Prostate gland (tissue), 2 donors: ENCODE results near the gene UBE2J1. TPM values are rescaled to one million over a fixed set of nuclear protein-coding genes. Genes with fewer than 3 reads are reported as not detected.

Source experiments
- DNase-seq: peaks from one replicate; pipeline ENCODE4 v3.0.0-alpha.2; 2019; ENCODE audit warnings: low spot score
- H3K27ac ChIP-seq, 2 donors: fragments of 200-600 bp; sonication (generic); 2 replicates each; pipeline ENCODE4 v1.5.1; 2017 to 2019
- H3K27me3 ChIP-seq: fragments of 200-600 bp; sonication (generic); replicated peaks from 2 replicates; pipeline ENCODE4 v1.5.1; 2019; ENCODE audit not compliant: insufficient read depth
- H3K36me3 ChIP-seq, 2 donors: fragments of 200-600 bp; sonication (generic); 1 replicate in 1 of 2; 2 replicates in 1 of 2; pipeline versions ENCODE4 v1.5.1 to v1.8.1; 2017 to 2019
- H3K4me1 ChIP-seq: fragments of 200-600 bp; sonication (generic); replicated peaks from 2 replicates; pipeline ENCODE4 v1.5.1; 2019
- H3K4me3 ChIP-seq, 2 donors: fragments of 200-600 bp; sonication (generic); 2 replicates each; pipeline ENCODE4 v1.5.1; 2017 to 2019
- H3K9me3 ChIP-seq: fragments of 200-600 bp; sonication (generic); 2 replicates; pipeline ENCODE4 v1.5.1; 2017
- CTCF ChIP-seq, 4 experiments: fragments of 200-600 bp in 2 of 4; fragments of 450-650 bp in 2 of 4; sonication (generic) in 2 of 4; IDR thresholded peaks; 1 replicate in 3 of 4; 2 replicates in 1 of 4; pipeline ENCODE4 v1.5.1; 2016 to 2019; ENCODE audit warnings: antibody characterized with exemption in 4 of 4, mild to moderate bottlenecking in 2 of 4, moderate library complexity in 2 of 4
- POLR2A ChIP-seq: fragments of 450-650 bp; IDR thresholded peaks from one replicate; pipeline ENCODE4 v1.6.1; 2016; ENCODE audit warnings: antibody characterized with exemption, mild to moderate bottlenecking
- POLR2AphosphoS5 ChIP-seq: sonication (generic); formaldehyde crosslinking; IDR thresholded peaks from one replicate; pipeline ENCODE4 v1.6.1; 2017; ENCODE audit warnings: antibody characterized with exemption
- WGBS: methylation state at CpG from one replicate; pipeline ENCODE4 v1.1.5; 2018; 5-methylcytosine and 5-hydroxymethylcytosine counted together
- intact Hi-C: fragments of 100-400 bp; cut with DNase I; formaldehyde crosslinking; loops from one replicate; pipeline ENCODE4 v1.14.2; 2022
- total RNA-seq, 2 donors: library from RNA; depleted of rRNA; stranded (reverse); fragments of >200 nt; gene quantifications; one replicate each; pipeline ENCODE4 v1.1.0, GENCODE V29; 2016

Gene UBE2J1
- total RNA-seq, 2 donors from 2014 or later, result 31.7 to 98.4 TPM

GRCh38 chr6:89290401-89291155 is 61.9 kb downstream of the UBE2J1 start:
- Histone ChIP-seq H3K9me3 (no peaks in the 10 kb centered on the region), H3K27ac (no peak overlapping the region), H3K4me1 (no peaks in the 10 kb centered on the region), H3K27me3 (no peaks in the 10 kb centered on the region), H3K36me3 (no peaks in the 10 kb centered on the region), H3K4me3 (no peak overlapping the region)
- intact Hi-C loops, result no loop called here
- DNase-seq, result no peak
- no peak for TF ChIP-seq CTCF (IDR thresholded peaks at IDR 0.05)
- TF ChIP-seq POLR2A, result no peak
- no peak for TF ChIP-seq POLR2AphosphoS5
- WGBS, result 92% methylated on average over 13 of the region's 13 CpGs

- TF ChIP-seq CTCF (IDR thresholded peaks at IDR 0.05), result no peak
- TF ChIP-seq POLR2AphosphoS5, result no peak
- TF ChIP-seq POLR2A, result no peak
- no peaks in the 10 kb centered on the region for H3K36me3 ChIP-seq
- H3K9me3 ChIP-seq, result no peaks in the 10 kb centered on the region
- no peak for DNase-seq
- no peak overlapping the region for H3K4me3 ChIP-seq
- H3K27ac ChIP-seq, result no peak overlapping the region
- H3K4me1 ChIP-seq, result no peaks in the 10 kb centered on the region
- intact Hi-C loops, result no loop called here
- 95% methylated on average over 3 of the region's 3 CpGs for WGBS
- no peaks in the 10 kb centered on the region for H3K27me3 ChIP-seq
Observed at GRCh38 chr6:89289710-89290109, 62.8 kb downstream of the UBE2J1 start.

GRCh38 chr6:89287351-89288028 is 65.0 kb downstream of the UBE2J1 start:
- Histone ChIP-seq H3K4me1 (no peaks in the 10 kb centered on the region), H3K27ac (no peak overlapping the region), H3K9me3 (no peaks in the 10 kb centered on the region), H3K36me3 (no peaks in the 10 kb centered on the region), H3K4me3 (no peak overlapping the region), H3K27me3 (no peaks in the 10 kb centered on the region)
- DNase-seq, result no peak
- intact Hi-C loops, result no loop called here
- 88% methylated on average over 9 of the region's 9 CpGs for WGBS
- TF ChIP-seq POLR2A, result no peak
- TF ChIP-seq POLR2AphosphoS5, result no peak

- 64% methylated on average over 6 of the region's 6 CpGs for WGBS
- Histone ChIP-seq H3K4me3 (no peak overlapping the region), H3K27ac (no peak overlapping the region), H3K4me1 (no peaks in the 10 kb centered on the region), H3K9me3 (no peaks in the 10 kb centered on the region), H3K27me3 (no peaks in the 10 kb centered on the region), H3K36me3 (no peaks in the 10 kb centered on the region)
- no peak for DNase-seq
- TF ChIP-seq CTCF (IDR thresholded peaks at IDR 0.05) (no peak), POLR2AphosphoS5 (no peak), POLR2A (no peak)
- intact Hi-C loops, result no loop called here
Observed at GRCh38 chr6:89286516-89286915, 66.0 kb downstream of the UBE2J1 start.

- H3K9me3 ChIP-seq, result no peaks in the 10 kb centered on the region
- H3K27ac ChIP-seq, result no peak overlapping the region
- TF ChIP-seq CTCF (IDR thresholded peaks at IDR 0.05) (no peak), POLR2AphosphoS5 (no peak), POLR2A (no peak)
- H3K27me3 ChIP-seq, result no peaks in the 10 kb centered on the region
- H3K4me3 ChIP-seq, result no peak overlapping the region
- no peaks in the 10 kb centered on the region for H3K36me3 ChIP-seq
- intact Hi-C loops, result no loop called here
- no peak for DNase-seq
- H3K4me1 ChIP-seq, result no peaks in the 10 kb centered on the region
- WGBS, result 83% methylated on average over 15 of the region's 15 CpGs
Observed at GRCh38 chr6:89284963-89285735, 67.4 kb downstream of the UBE2J1 start.
